SK-N-SH treated with all-trans-retinoic acid at 6 μM for 48 hours (cell line): Measurements from ENCODE around the gene KCTD1.
A peak's percentile ranks its signal among the peaks of the same experiment; 100 is the strongest.

Experiments used
- ATAC-seq: fragments of 200-7000 bp; cut with Tn5 transposase; 3 replicates; pipeline ENCODE4 v1.9.1; 2020; ENCODE audit warnings: mild to moderate bottlenecking, moderate library complexity
- ARNTL ChIP-seq: fragments of 450-650 bp; formaldehyde crosslinking; IDR thresholded peaks from 2 replicates; pipeline ENCODE4 v1.5.0; 2020; ENCODE audit warnings: low read depth, mild to moderate bottlenecking, moderate library complexity, borderline replicate concordance
- BACH2 ChIP-seq: fragments of 250-450 bp; sonication (Bioruptor Pico); IDR thresholded peaks from 2 replicates; pipeline ENCODE4 v1.9.0; 2021; ENCODE audit warnings: mild to moderate bottlenecking, borderline replicate concordance
- CREB5 ChIP-seq: fragments of 250-450 bp; sonication (Bioruptor Pico); IDR thresholded peaks from 2 replicates; pipeline ENCODE4 v1.5.1; 2020; ENCODE audit warnings: low read depth, mild to moderate bottlenecking, moderate library complexity
- CSDC2 ChIP-seq: fragments of 250-450 bp; sonication (Bioruptor Pico); IDR thresholded peaks from 2 replicates; pipeline ENCODE4 v1.5.0; 2020; ENCODE audit warnings: mild to moderate bottlenecking, moderate library complexity
- CSRNP3 ChIP-seq: fragments of 250-450 bp; sonication (Bioruptor Pico); IDR thresholded peaks from 2 replicates; pipeline ENCODE4 v1.5.1; 2021; ENCODE audit warnings: mild to moderate bottlenecking, moderate library complexity
- GLIS3 ChIP-seq: fragments of 250-450 bp; sonication (Bioruptor Pico); IDR thresholded peaks from 2 replicates; pipeline ENCODE4 v1.5.0; 2020; ENCODE audit warnings: mild to moderate bottlenecking, moderate library complexity
- ISL1 ChIP-seq: fragments of 250-450 bp; sonication (Bioruptor Pico); IDR thresholded peaks from 2 replicates; pipeline ENCODE4 v2.1.2; 2022; ENCODE audit warnings: mild to moderate bottlenecking, moderate library complexity
- OSR1 ChIP-seq: fragments of 250-450 bp; sonication (Bioruptor Pico); IDR thresholded peaks from 2 replicates; pipeline ENCODE4 v1.8.0; 2022; ENCODE audit warnings: moderate library complexity, mild to moderate bottlenecking, inconsistent platforms
- PATZ1 ChIP-seq: fragments of 250-450 bp; sonication (Bioruptor Pico); IDR thresholded peaks from 2 replicates; pipeline ENCODE4 v1.8.0; 2020; ENCODE audit warnings: mild to moderate bottlenecking, moderate library complexity, borderline replicate concordance
- PPARA ChIP-seq: fragments of 250-450 bp; sonication (Bioruptor Pico); IDR thresholded peaks from 2 replicates; pipeline ENCODE4 v1.5.0; 2020; ENCODE audit warnings: mild to moderate bottlenecking, borderline replicate concordance
- RARB ChIP-seq: fragments of 250-450 bp; sonication (Bioruptor Pico); IDR thresholded peaks from 2 replicates; pipeline ENCODE4 v1.8.0; 2021; ENCODE audit warnings: mild to moderate bottlenecking, moderate library complexity
- SNAI2 ChIP-seq: fragments of 250-450 bp; sonication (Bioruptor Pico); IDR thresholded peaks from 2 replicates; pipeline ENCODE4 v1.5.0; 2020; ENCODE audit warnings: mild to moderate bottlenecking, moderate library complexity
- TCF4 ChIP-seq: fragments of 250-450 bp; sonication (Bioruptor Pico); IDR thresholded peaks from 2 replicates; pipeline ENCODE4 v1.8.0; 2021; ENCODE audit warnings: mild to moderate bottlenecking, moderate library complexity, borderline replicate concordance
- TOX ChIP-seq: fragments of 250-450 bp; sonication (Bioruptor Pico); IDR thresholded peaks from 2 replicates; pipeline ENCODE4 v1.8.0; 2021; ENCODE audit warnings: mild to moderate bottlenecking, moderate library complexity, borderline replicate concordance
- ZFP30 ChIP-seq: fragments of 450-650 bp; formaldehyde crosslinking; IDR thresholded peaks from 2 replicates; pipeline ENCODE4 v1.5.0; 2022; ENCODE audit warnings: mild to moderate bottlenecking, moderate library complexity
- ZNF565 ChIP-seq: fragments of 450-650 bp; formaldehyde crosslinking; conservative IDR thresholded peaks from 2 replicates; pipeline ENCODE4 v1.5.0; 2020; ENCODE audit warnings: low read depth, mild to moderate bottlenecking, moderate library complexity
- ZNF70 ChIP-seq: fragments of 450-650 bp; formaldehyde crosslinking; IDR thresholded peaks from 2 replicates; pipeline ENCODE4 v1.5.0; 2020; ENCODE audit warnings: mild to moderate bottlenecking, moderate library complexity
- TF ChIP-seq, protein P1 (sequence below): fragments of 250-450 bp; sonication (Bioruptor Pico); IDR thresholded peaks from 2 replicates; pipeline ENCODE4 v1.5.0; 2020; ENCODE audit warnings: mild to moderate bottlenecking, moderate library complexity
- TF ChIP-seq, protein P2 (sequence below): fragments of 250-450 bp; sonication (Bioruptor Pico); IDR thresholded peaks from 2 replicates; pipeline ENCODE4 v1.8.0; 2021; ENCODE audit warnings: low read depth, mild to moderate bottlenecking, moderate library complexity, borderline replicate concordance

KCTD1 gene

GRCh38 chr18:26425148-26425531 is 123.2 kb downstream of the KCTD1 start:
- TF ChIP-seq ARNTL (no peak), ZNF70 (CRISPR knock-in tag) (no peak), ISL1 (CRISPR knock-in tag) (peak; percentile 27; the same call in 1 of the 2 replicates), BACH2 (CRISPR knock-in tag) (no peak), ZFP30 (CRISPR knock-in tag) (no peak), SNAI2 (no peak)
- TF ChIP-seq, protein P1, sequence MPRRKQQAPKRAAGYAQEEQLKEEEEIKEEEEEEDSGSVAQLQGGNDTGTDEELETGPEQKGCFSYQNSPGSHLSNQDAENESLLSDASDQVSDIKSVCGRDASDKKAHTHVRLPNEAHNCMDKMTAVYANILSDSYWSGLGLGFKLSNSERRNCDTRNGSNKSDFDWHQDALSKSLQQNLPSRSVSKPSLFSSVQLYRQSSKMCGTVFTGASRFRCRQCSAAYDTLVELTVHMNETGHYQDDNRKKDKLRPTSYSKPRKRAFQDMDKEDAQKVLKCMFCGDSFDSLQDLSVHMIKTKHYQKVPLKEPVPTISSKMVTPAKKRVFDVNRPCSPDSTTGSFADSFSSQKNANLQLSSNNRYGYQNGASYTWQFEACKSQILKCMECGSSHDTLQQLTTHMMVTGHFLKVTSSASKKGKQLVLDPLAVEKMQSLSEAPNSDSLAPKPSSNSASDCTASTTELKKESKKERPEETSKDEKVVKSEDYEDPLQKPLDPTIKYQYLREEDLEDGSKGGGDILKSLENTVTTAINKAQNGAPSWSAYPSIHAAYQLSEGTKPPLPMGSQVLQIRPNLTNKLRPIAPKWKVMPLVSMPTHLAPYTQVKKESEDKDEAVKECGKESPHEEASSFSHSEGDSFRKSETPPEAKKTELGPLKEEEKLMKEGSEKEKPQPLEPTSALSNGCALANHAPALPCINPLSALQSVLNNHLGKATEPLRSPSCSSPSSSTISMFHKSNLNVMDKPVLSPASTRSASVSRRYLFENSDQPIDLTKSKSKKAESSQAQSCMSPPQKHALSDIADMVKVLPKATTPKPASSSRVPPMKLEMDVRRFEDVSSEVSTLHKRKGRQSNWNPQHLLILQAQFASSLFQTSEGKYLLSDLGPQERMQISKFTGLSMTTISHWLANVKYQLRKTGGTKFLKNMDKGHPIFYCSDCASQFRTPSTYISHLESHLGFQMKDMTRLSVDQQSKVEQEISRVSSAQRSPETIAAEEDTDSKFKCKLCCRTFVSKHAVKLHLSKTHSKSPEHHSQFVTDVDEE = no peak
- TF ChIP-seq, protein P2, sequence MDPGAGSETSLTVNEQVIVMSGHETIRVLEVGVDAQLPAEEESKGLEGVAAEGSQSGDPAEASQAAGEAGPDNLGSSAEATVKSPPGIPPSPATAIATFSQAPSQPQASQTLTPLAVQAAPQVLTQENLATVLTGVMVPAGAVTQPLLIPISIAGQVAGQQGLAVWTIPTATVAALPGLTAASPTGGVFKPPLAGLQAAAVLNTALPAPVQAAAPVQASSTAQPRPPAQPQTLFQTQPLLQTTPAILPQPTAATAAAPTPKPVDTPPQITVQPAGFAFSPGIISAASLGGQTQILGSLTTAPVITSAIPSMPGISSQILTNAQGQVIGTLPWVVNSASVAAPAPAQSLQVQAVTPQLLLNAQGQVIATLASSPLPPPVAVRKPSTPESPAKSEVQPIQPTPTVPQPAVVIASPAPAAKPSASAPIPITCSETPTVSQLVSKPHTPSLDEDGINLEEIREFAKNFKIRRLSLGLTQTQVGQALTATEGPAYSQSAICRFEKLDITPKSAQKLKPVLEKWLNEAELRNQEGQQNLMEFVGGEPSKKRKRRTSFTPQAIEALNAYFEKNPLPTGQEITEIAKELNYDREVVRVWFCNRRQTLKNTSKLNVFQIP (CRISPR knock-in tag) = no peak
- ATAC-seq = peak; percentile 27; the same call in 1 of the 3 replicates

GRCh38 chr18:26424428-26425147 is 123.8 kb downstream of the KCTD1 start:
- ATAC-seq = no peak
- TF ChIP-seq CREB5 (CRISPR knock-in tag) (no peak), PPARA (no peak), CSRNP3 (CRISPR knock-in tag) (no peak)

GRCh38 chr18:26422472-26423162 is 125.7 kb downstream of the KCTD1 start:
- no peak for ATAC-seq
- no peak for TF ChIP-seq PPARA
- no peak for TF ChIP-seq ZNF70 (CRISPR knock-in tag)
- no peak for TF ChIP-seq BACH2 (CRISPR knock-in tag)
- no peak for TF ChIP-seq TOX (CRISPR knock-in tag)
- no peak for TF ChIP-seq CSRNP3 (CRISPR knock-in tag)
- TF ChIP-seq, protein P2 (CRISPR knock-in tag) = no peak
- TF ChIP-seq OSR1 (CRISPR knock-in tag) = no peak
- TF ChIP-seq PATZ1 (CRISPR knock-in tag) = no peak
- TF ChIP-seq ZNF565 (CRISPR knock-in tag) = no peak
- no peak for TF ChIP-seq RARB
- no peak for TF ChIP-seq ARNTL
- TF ChIP-seq TCF4 (CRISPR knock-in tag) = no peak
- no peak for TF ChIP-seq ISL1 (CRISPR knock-in tag)
- TF ChIP-seq, protein P1 = no peak
- TF ChIP-seq GLIS3 = no peak
- TF ChIP-seq CSDC2 = no peak
- TF ChIP-seq, all 23 proteins: peak for 0
